H1 (cell line): ENCODE data around the gene RPS6KC1. TPM values are rescaled to one million over a fixed set of nuclear protein-coding genes. Genes with fewer than 3 reads are reported as not detected.

Experiments used
- CTCF ChIA-PET: fragments of 300-600 bp; sonication (Branson Sonifier 250); formaldehyde crosslinking; loops from one replicate; lab custom pipeline; 2021; ENCODE audit not compliant: partially characterized antibody; lab: Charles Lee
- POLR2A ChIA-PET: fragments of 300-600 bp; sonication (Branson Sonifier 250); formaldehyde crosslinking; loops from one replicate; lab custom pipeline; 2021; ENCODE audit warnings: inconsistent platforms; ENCODE audit not compliant: partially characterized antibody; lab: Charles Lee
- DNase-seq, 2 experiments: peaks; one replicate each; pipeline versions ENCODE4 v3.0.0 to v3.0.0-alpha.2; 2010 to 2022; ENCODE audit warnings: low spot score in 2 of 2, low read depth in 1 of 2, mixed read lengths in 1 of 2
- FAIRE-seq: peaks from 2 replicates; lab custom pipeline; 2011; peaks lifted over from hg19 to GRCh38; lab: Jason Lieb, UNC
- H2AFZ ChIP-seq: 2 replicates; pipeline ENCODE4 v1.8.1; 2012; ENCODE audit warnings: low read length, inconsistent platforms
- H2AK5ac ChIP-seq: 2 replicates; pipeline ENCODE4 v1.6.1; 2013; ENCODE audit warnings: low read depth, low read length
- H2BK120ac ChIP-seq: replicated peaks from 2 replicates; pipeline ENCODE3; 2013; ENCODE audit warnings: low read depth, low read length, inconsistent platforms
- H2BK12ac ChIP-seq: 2 replicates; pipeline ENCODE4 v1.6.1; 2013; ENCODE audit warnings: low read depth, low read length
- H2BK15ac ChIP-seq: 2 replicates; pipeline ENCODE4 v1.6.1; 2013; ENCODE audit warnings: low read length
- H2BK20ac ChIP-seq: 2 replicates; pipeline ENCODE4 v1.6.1; 2013; ENCODE audit warnings: low read length
- H2BK5ac ChIP-seq: 2 replicates; pipeline ENCODE4 v1.6.1; 2013; ENCODE audit warnings: low read depth, low read length
- H3K14ac ChIP-seq: 2 replicates; pipeline ENCODE4 v1.6.1; 2013; ENCODE audit warnings: inconsistent platforms; ENCODE audit not compliant: insufficient read length
- H3K18ac ChIP-seq: 2 replicates; pipeline ENCODE4 v1.6.1; 2013; ENCODE audit warnings: low read length; ENCODE audit errors: extremely low read depth
- H3K23ac ChIP-seq: 2 replicates; pipeline ENCODE4 v1.6.1; 2013; ENCODE audit warnings: inconsistent platforms; ENCODE audit not compliant: insufficient read length
- H3K23me2 ChIP-seq: 2 replicates; pipeline ENCODE4 v1.6.1; 2013; ENCODE audit warnings: low read depth, low read length
- H3K27ac ChIP-seq: 2 replicates; pipeline ENCODE4 v1.6.1; 2011; ENCODE audit warnings: low read depth, low read length, inconsistent platforms
- H3K27me3 ChIP-seq, 4 experiments: replicated peaks in 1 of 4; 1 replicate in 1 of 4; 2 replicates in 3 of 4; pipeline versions ENCODE4 v1.6.1 to v1.8.1; 2011 to 2013; ENCODE audit warnings: low read length in 3 of 4, mild to moderate bottlenecking in 3 of 4, inconsistent platforms in 2 of 4, mixed read lengths in 2 of 4, moderate library complexity in 1 of 4; ENCODE audit not compliant: control insufficient read depth in 3 of 4, insufficient read depth in 3 of 4; ENCODE audit errors: extremely low read depth in 1 of 4
- H3K36me3 ChIP-seq, 4 experiments: 2 replicates each; pipeline versions ENCODE4 v1.6.1 to v1.8.1; 2011 to 2013; ENCODE audit warnings: mild to moderate bottlenecking in 4 of 4, low read length in 3 of 4, moderate library complexity in 2 of 4, control low read depth in 1 of 4, inconsistent platforms in 1 of 4; ENCODE audit not compliant: insufficient read depth in 4 of 4, control insufficient read depth in 2 of 4
- H3K4ac ChIP-seq: replicated peaks from 2 replicates; pipeline ENCODE3; 2013; ENCODE audit warnings: low read length, low read depth, mixed read lengths, inconsistent platforms; ENCODE audit not compliant: insufficient read length
- H3K4me1 ChIP-seq, 4 experiments: replicated peaks in 1 of 4; 1 replicate in 1 of 4; 2 replicates in 3 of 4; pipeline versions ENCODE4 v1.6.1 to v1.8.1; 2011 to 2013; ENCODE audit warnings: low read length in 3 of 4, inconsistent platforms in 2 of 4, mixed read lengths in 1 of 4; ENCODE audit not compliant: insufficient read depth in 4 of 4, control insufficient read depth in 3 of 4
- H3K4me2 ChIP-seq, 2 experiments: 2 replicates each; pipeline versions ENCODE4 v1.6.1 to v1.8.1; 2011 to 2013; ENCODE audit warnings: low read depth in 2 of 2, low read length in 2 of 2, control low read depth in 1 of 2, inconsistent platforms in 1 of 2, mild to moderate bottlenecking in 1 of 2; ENCODE audit not compliant: insufficient read depth in 1 of 2
- H3K4me3 ChIP-seq, 4 experiments: fragments of 200-600, 300-600 bp in 1 of 4; sonication (generic), shearing (Covaris generic), sonication (Bioruptor Twin) in 1 of 4; 2 replicates each; pipeline versions ENCODE4 v1.5.1 to v1.8.1; 2011 to 2016; ENCODE audit warnings: low read length in 4 of 4, low read depth in 3 of 4, control low read depth in 2 of 4, inconsistent platforms in 2 of 4, mild to moderate bottlenecking in 2 of 4, mixed read lengths in 1 of 4, moderate library complexity in 1 of 4; ENCODE audit not compliant: insufficient read depth in 2 of 4; ENCODE audit errors: extremely low read depth in 1 of 4
- H3K56ac ChIP-seq: replicated peaks from 2 replicates; pipeline ENCODE3; 2013; ENCODE audit warnings: low read depth, mild to moderate bottlenecking, mixed read lengths, low read length, inconsistent platforms; ENCODE audit not compliant: insufficient read length
- H3K79me1 ChIP-seq: 2 replicates; pipeline ENCODE4 v1.6.1; 2013; ENCODE audit warnings: low read depth, low read length, control low read depth
- H3K79me2 ChIP-seq, 2 experiments: 2 replicates each; pipeline versions ENCODE4 v1.6.1 to v1.8.1; 2012 to 2013; ENCODE audit warnings: low read length in 2 of 2, mild to moderate bottlenecking in 2 of 2, inconsistent platforms in 1 of 2; ENCODE audit not compliant: insufficient read depth in 2 of 2, control insufficient read depth in 1 of 2
- H3K9ac ChIP-seq, 4 experiments: replicated peaks in 1 of 4; 1 replicate in 1 of 4; 2 replicates in 3 of 4; pipeline versions ENCODE4 v1.6.1 to v1.8.1; 2011 to 2013; ENCODE audit warnings: low read depth in 3 of 4, low read length in 3 of 4, control low read depth in 2 of 4, mild to moderate bottlenecking in 2 of 4, moderate library complexity in 2 of 4, inconsistent platforms in 1 of 4; ENCODE audit errors: extremely low read depth in 1 of 4
- H3K9me3 ChIP-seq, 2 experiments: 2 replicates each; pipeline versions ENCODE4 v1.6.1 to v1.8.1; 2012 to 2013; ENCODE audit warnings: mild to moderate bottlenecking in 2 of 2, moderate library complexity in 2 of 2, control low read depth in 1 of 2, inconsistent platforms in 1 of 2, low read depth in 1 of 2, low read length in 1 of 2, mixed read lengths in 1 of 2; ENCODE audit not compliant: insufficient read depth in 2 of 2
- H4K20me1 ChIP-seq, 2 experiments: replicated peaks in 1 of 2; 2 replicates each; pipeline versions ENCODE3 to v1.8.1; 2011 to 2013; ENCODE audit warnings: inconsistent platforms in 2 of 2, low read length in 2 of 2, mild to moderate bottlenecking in 1 of 2; ENCODE audit not compliant: insufficient read depth in 2 of 2, control insufficient read depth in 1 of 2
- H4K5ac ChIP-seq: 2 replicates; pipeline ENCODE4 v1.6.1; 2013; ENCODE audit warnings: low read length, low read depth, mixed read lengths, inconsistent platforms; ENCODE audit not compliant: insufficient read length
- H4K8ac ChIP-seq: 2 replicates; pipeline ENCODE4 v1.8.0; 2013; ENCODE audit warnings: mild to moderate bottlenecking, moderate library complexity, low read length, inconsistent platforms; ENCODE audit not compliant: insufficient read depth; ENCODE audit errors: extremely low read depth
- H4K91ac ChIP-seq: replicated peaks from 2 replicates; pipeline ENCODE3; 2013; ENCODE audit warnings: low read length, mixed read lengths, inconsistent platforms; ENCODE audit not compliant: insufficient read length
- CBX5 ChIP-seq: fragments of 300-800, 300-1000 bp; sonication (generic); IDR thresholded peaks from 2 replicates; pipeline ENCODE4 v1.7.1; 2016; ENCODE audit warnings: antibody characterized with exemption, low read length, low read depth
- WGBS, 2 experiments: shearing (Covaris generic) in 1 of 2; methylation state at CpG; one replicate each; pipeline versions ENCODE4 v1.1.6 to v1.1.7; 2013 to 2015; ENCODE audit warnings: low lambda C conversion rate in 2 of 2, mixed read lengths in 2 of 2, inconsistent platforms in 1 of 2, low coverage in 1 of 2, missing lambda C conversion rate in 1 of 2; ENCODE audit not compliant: insufficient replicate concordance in 2 of 2, insufficient coverage in 1 of 2, insufficient read length in 1 of 2; ENCODE audit errors: extremely low coverage in 1 of 2, missing lambda C conversion rate in 1 of 2; 5-methylcytosine and 5-hydroxymethylcytosine counted together
- polyA plus RNA-seq, 7 experiments: library from polyadenylated mRNA; depleted of rRNA in 3 of 7; stranded (reverse) in 5 of 7; unstranded in 2 of 7; fragments of >200 nt in 5 of 7; fragments of 200-250 nt in 2 of 7; gene quantifications; 1 replicate in 5 of 7; 2 replicates in 1 of 7; 4 replicates in 1 of 7; pipeline versions ENCODE4 v1.2.1 to v1.2.3, GENCODE V29; 2011 to 2013; ENCODE audit warnings: missing spikeins in 2 of 7, mixed read lengths in 2 of 7
- total RNA-seq: library from RNA; stranded (reverse); fragmentation: NEBNext Ultra II Directional; extraction: Animal tissue kit (Norgen Biotek cat#: 25700); gene quantifications from 2 replicates; pipeline ENCODE4 v1.2.1, GENCODE V29; 2021

RPS6KC1 gene
- total and polyA plus RNA-seq, 2 of the 8 experiments (the other 6 are each of a cell fraction or from before 2014, with no cell fraction given) = 4.9 to 17.6 TPM

GRCh38 chr1:213138892-213139291, 87.9 kb downstream of the RPS6KC1 start:
- POLR2A ChIA-PET = no interaction called here
- Histone ChIP-seq H3K9ac (no peak overlapping the region), H3K36me3 (no peaks in the 10 kb centered on the region), H3K56ac (no peak overlapping the region), H3K4me3 (no peak overlapping the region), H2BK5ac (no peak overlapping the region), H3K18ac (no peak overlapping the region), H3K14ac (no peak overlapping the region), H4K91ac (no peak overlapping the region), H3K4ac (no peak overlapping the region), H2AFZ (no peak overlapping the region), H3K23ac (no peak overlapping the region), H4K8ac (no peak overlapping the region), H3K27ac (no peak overlapping the region), H3K9me3 (no peaks in the 10 kb centered on the region), H2BK20ac (no peak overlapping the region), H3K4me1 (no peaks in the 10 kb centered on the region), H3K23me2 (no peaks in the 10 kb centered on the region), H4K5ac (no peak overlapping the region), H3K4me2 (no peak overlapping the region)
- 94% methylated on average over 1 of the region's 1 CpG; no CpG with 5 or more reads in 1 of the 2 experiments for WGBS, 2 experiments
- DNase-seq = no peak
- no peak for TF ChIP-seq CBX5
- TF ChIP-seq, all 59 proteins: peak for 0
- no peaks in the 10 kb centered on the region for H3K79me2 ChIP-seq
- no peak overlapping the region for H2BK12ac ChIP-seq
- H2BK120ac ChIP-seq = no peak overlapping the region
- no peak overlapping the region for H2BK15ac ChIP-seq
- no peaks in the 10 kb centered on the region for H3K79me1 ChIP-seq
- FAIRE-seq = no peak
- no peaks in the 10 kb centered on the region for H4K20me1 ChIP-seq
- no peaks in the 10 kb centered on the region for H3K27me3 ChIP-seq
- H2AK5ac ChIP-seq = no peak overlapping the region
- CTCF ChIA-PET = no interaction called here
